Tibial nerve (tissue), 4 donors: ENCODE measurements around the gene TPRX2. TPM values are rescaled to one million over a fixed set of nuclear protein-coding genes. Genes with fewer than 3 reads are reported as not detected.
A peak's percentile ranks its signal among the peaks of the same experiment; 100 is the strongest.
"Not testable (repeated sequence)": the region's sequence is repeated elsewhere in the genome, so short reads cannot be mapped to it uniquely, and the experiment has no call there.

Experiments used
- DNase-seq, 2 donors: peaks; one replicate each; pipeline ENCODE4 v3.0.0-alpha.2; 2019; ENCODE audit warnings: low spot score in 2 of 2
- H3K27ac ChIP-seq, 4 donors: fragments of 200-600 bp; sonication (generic) in 3 of 4; one replicate each; pipeline ENCODE4 v1.5.1; 2017 to 2019; ENCODE audit warnings: mild to moderate bottlenecking in 1 of 4
- H3K27me3 ChIP-seq, 2 donors: fragments of 200-600 bp; sonication (generic) in 1 of 2; one replicate each; pipeline versions ENCODE4 v1.5.1 to v1.6.0; 2017 to 2019
- H3K36me3 ChIP-seq, 3 donors: fragments of 200-600 bp; sonication (generic); one replicate each; pipeline ENCODE4 v1.5.1; 2018 to 2019
- H3K4me1 ChIP-seq, 4 donors: fragments of 200-600 bp; sonication (generic) in 3 of 4; one replicate each; pipeline ENCODE4 v1.5.1; 2017 to 2019
- H3K4me3 ChIP-seq, 4 donors: fragments of 200-600 bp; sonication (generic) in 3 of 4; one replicate each; pipeline ENCODE4 v1.5.1; 2017 to 2019; ENCODE audit warnings: mild to moderate bottlenecking in 1 of 4, moderate library complexity in 1 of 4
- H3K9me3 ChIP-seq, 4 donors: fragments of 200-600 bp; sonication (generic) in 3 of 4; one replicate each; pipeline ENCODE4 v1.5.1; 2017 to 2019
- CTCF ChIP-seq, 5 experiments: fragments of 200-600 bp in 3 of 5; fragments of 450-650 bp in 2 of 5; sonication (generic) in 3 of 5; IDR thresholded peaks; one replicate each; pipeline ENCODE4 v1.5.1; 2016 to 2019; ENCODE audit warnings: antibody characterized with exemption in 5 of 5, mild to moderate bottlenecking in 3 of 5, moderate library complexity in 2 of 5
- EP300 ChIP-seq, 2 donors: sonication (generic); formaldehyde crosslinking; IDR thresholded peaks; one replicate each; pipeline ENCODE4 v1.6.1; 2017; ENCODE audit warnings: antibody characterized with exemption in 2 of 2, mild to moderate bottlenecking in 1 of 2
- POLR2A ChIP-seq, 2 donors: fragments of 450-650 bp; IDR thresholded peaks; one replicate each; pipeline ENCODE4 v1.6.1; 2017; ENCODE audit warnings: antibody characterized with exemption in 2 of 2, mild to moderate bottlenecking in 2 of 2, moderate library complexity in 2 of 2
- WGBS, 2 donors: methylation state at CpG; one replicate each; pipeline ENCODE4 v1.1.5; 2018; 5-methylcytosine and 5-hydroxymethylcytosine counted together
- total RNA-seq, 4 donors: library from RNA; depleted of rRNA; stranded (reverse); fragments of >200 nt; gene quantifications; one replicate each; pipeline ENCODE4 v1.1.0, GENCODE V29; 2016

The TPRX2 gene
- total RNA-seq, 4 donors from 2014 or later, result not detected

DNA sequence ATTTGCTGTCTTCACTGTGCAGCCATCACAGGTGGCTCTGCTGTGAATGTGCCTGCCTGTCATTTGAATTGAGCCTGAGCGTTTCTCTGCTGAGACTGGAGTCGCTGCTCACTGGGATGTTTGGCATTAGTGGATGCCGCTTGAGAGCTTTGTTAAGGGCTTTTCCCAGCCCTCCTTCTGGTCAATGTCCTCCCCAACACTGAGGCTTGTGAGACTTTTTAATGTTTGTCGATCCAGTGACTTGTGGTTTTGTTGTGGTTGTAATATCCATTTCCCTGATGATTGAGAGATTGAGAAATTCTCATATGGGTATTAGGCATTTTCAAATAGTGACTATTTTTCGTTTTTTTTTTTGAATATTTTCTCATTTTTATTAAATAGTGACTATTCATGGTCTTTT is 2.6 kb downstream of the TPRX2 start:
- no peak for DNase-seq
- no peaks in the 10 kb centered on the region for H3K36me3 ChIP-seq
- H3K4me3 ChIP-seq, result no peak overlapping the region
- peaks cover 0 to 6% (median 0%) of the 10 kb centered on the region in 4 donors for H3K4me1 ChIP-seq
- peaks cover 0 to 2% (median 0%) of the 10 kb centered on the region in 4 donors for H3K9me3 ChIP-seq
- WGBS, 2 donors, result 92 to 94% methylated on average over 5 of the region's 5 CpGs
- TF ChIP-seq CTCF (IDR thresholded peaks at IDR 0.05) (no peak), EP300 (IDR thresholded peaks at IDR 0.05) (no peak), POLR2A (IDR thresholded peaks at IDR 0.05) (no peak)
- H3K27ac ChIP-seq, result no peak overlapping the region
- H3K27me3 ChIP-seq, result no peaks in the 10 kb centered on the region

GRCh38 chr19:47863514-47863936 is 4.5 kb downstream of the TPRX2 start:
- Histone ChIP-seq H3K4me3 (no peak overlapping the region), H3K27me3 (no peaks in the 10 kb centered on the region), H3K36me3 (no peaks in the 10 kb centered on the region), H3K27ac (no peak overlapping the region), H3K4me1 (peaks cover 0 to 6% (median 0%) of the 10 kb centered on the region in 4 donors), H3K9me3 (peaks cover 0 to 2% (median 0%) of the 10 kb centered on the region in 4 donors)
- no peak for TF ChIP-seq EP300 (IDR thresholded peaks at IDR 0.05)
- TF ChIP-seq CTCF (IDR thresholded peaks at IDR 0.05), result peak; percentile 70 to 89 (median 83)
- 15 to 18% methylated on average over 14 of the region's 14 CpGs for WGBS, 2 donors
- DNase-seq, result peak; percentile 67 to 81

DNA sequence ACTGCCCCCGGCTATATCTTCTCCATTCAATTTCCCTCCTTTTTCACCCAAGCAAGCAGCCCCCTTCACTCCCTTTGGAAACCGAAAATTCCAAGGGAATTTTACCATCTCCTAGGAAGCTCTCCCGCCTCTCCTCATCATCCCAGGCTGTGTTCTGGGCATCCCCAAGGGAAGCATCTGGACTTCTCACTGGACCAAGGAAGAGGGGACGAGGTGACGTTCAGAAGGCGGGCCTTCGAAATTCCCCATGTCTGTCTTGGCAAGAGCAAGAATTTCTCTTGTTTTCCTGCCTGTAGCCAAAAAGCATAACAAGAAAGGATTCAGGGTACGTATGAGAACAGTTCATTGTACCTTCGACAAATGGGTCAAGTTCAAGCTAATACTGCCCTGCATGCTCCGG is 6.1 kb downstream of the TPRX2 start:
- Histone ChIP-seq H3K36me3 (no peaks in the 10 kb centered on the region), H3K27ac (no peak overlapping the region), H3K4me3 (no peak overlapping the region), H3K27me3 (no peaks in the 10 kb centered on the region), H3K9me3 (peaks cover 0 to 2% (median 0%) of the 10 kb centered on the region in 4 donors), H3K4me1 (peaks cover 0 to 6% (median 0%) of the 10 kb centered on the region in 4 donors)
- no peak for DNase-seq
- 43 to 56% methylated on average over 10 of the region's 10 CpGs for WGBS, 2 donors
- no peak for TF ChIP-seq CTCF (IDR thresholded peaks at IDR 0.05)
- TF ChIP-seq EP300 (IDR thresholded peaks at IDR 0.05), result no peak
- TF ChIP-seq POLR2A (IDR thresholded peaks at IDR 0.05), result no peak

GRCh38 chr19:47878906-47879305 is 19.9 kb downstream of the TPRX2 start:
- DNase-seq, result no peak
- Histone ChIP-seq H3K27ac (no peak overlapping the region), H3K4me3 (no peak overlapping the region), H3K27me3 (peaks cover 0 to 12% of the 10 kb centered on the region in 2 donors), H3K4me1 (no peaks in the 10 kb centered on the region), H3K36me3 (no peaks in the 10 kb centered on the region), H3K9me3 (no peaks in the 10 kb centered on the region)
- no peak for TF ChIP-seq EP300 (IDR thresholded peaks at IDR 0.05)
- no peak for TF ChIP-seq POLR2A (IDR thresholded peaks at IDR 0.05)
- no peak for TF ChIP-seq CTCF (IDR thresholded peaks at IDR 0.05)
- 70 to 91% methylated on average over 4 of the region's 4 CpGs for WGBS, 2 donors

DNA sequence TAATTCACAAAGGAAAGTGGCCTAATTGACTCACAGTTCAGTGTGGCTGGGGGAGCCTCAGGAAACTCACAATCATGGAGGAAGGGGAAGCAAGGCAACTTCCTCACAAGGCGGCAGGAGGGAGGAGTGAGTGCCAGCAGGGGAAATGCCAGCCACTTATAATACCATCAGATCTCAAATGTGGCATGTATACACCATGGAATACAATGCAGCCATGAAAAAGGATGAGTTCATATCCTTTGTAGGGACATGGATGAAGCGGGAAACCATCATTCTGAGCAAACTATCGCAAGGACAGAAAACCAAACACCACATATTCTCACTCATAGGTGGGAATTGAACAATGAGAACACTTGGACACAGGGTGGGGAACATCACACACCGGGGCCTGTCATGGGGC is 20.4 kb downstream of the TPRX2 start:
- not testable (repeated sequence) for DNase-seq, H3K36me3 ChIP-seq, H3K4me1 ChIP-seq, H3K4me3 ChIP-seq, H3K9me3 ChIP-seq, H3K27ac ChIP-seq
- WGBS, 2 donors, result 73 to 89% methylated on average over 4 of the region's 4 CpGs
- peaks cover 0 to 11% of the 10 kb centered on the region in 2 donors for H3K27me3 ChIP-seq

DNA sequence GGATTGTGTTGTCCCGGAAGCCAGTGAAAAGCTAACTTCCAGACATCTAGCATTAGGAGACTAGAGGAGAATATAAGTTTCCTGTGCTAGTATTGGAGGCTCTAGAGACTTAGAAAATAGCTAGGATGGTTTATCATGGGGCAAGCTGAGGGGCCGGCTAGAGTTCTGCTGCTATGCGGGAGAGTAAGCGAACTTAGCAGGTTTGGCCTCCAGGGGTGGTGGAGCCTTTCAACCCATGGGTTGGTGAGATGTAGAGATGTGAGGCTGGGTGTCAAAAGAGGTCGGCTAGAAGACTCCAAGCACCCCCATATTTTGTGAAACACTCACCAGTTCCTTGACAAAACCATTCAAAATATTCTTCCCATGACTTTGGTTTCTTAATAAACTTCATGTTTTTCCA is 22.7 kb downstream of the TPRX2 start:
- no peak for DNase-seq
- H3K4me1 ChIP-seq, result no peaks in the 10 kb centered on the region
- H3K4me3 ChIP-seq, result no peak overlapping the region
- no peak for TF ChIP-seq CTCF (IDR thresholded peaks at IDR 0.05)
- TF ChIP-seq EP300 (IDR thresholded peaks at IDR 0.05), result no peak
- no peak for TF ChIP-seq POLR2A (IDR thresholded peaks at IDR 0.05)
- H3K9me3 ChIP-seq, result no peaks in the 10 kb centered on the region
- WGBS, 2 donors, result 67 to 72% methylated on average over 5 of the region's 5 CpGs
- H3K27me3 ChIP-seq, result peaks cover 0 to 14% of the 10 kb centered on the region in 2 donors
- H3K36me3 ChIP-seq, result no peaks in the 10 kb centered on the region
- no peak overlapping the region for H3K27ac ChIP-seq
